ENCODE data around the gene RPP25L.

- TF ChIP-seq TCF12 (IDR thresholded peaks at IDR 0.05): no peak
- no peak for TF ChIP-seq REST (IDR thresholded peaks at IDR 0.05; ENCODE audit: low read depth, low read length)
- no peak for TF ChIP-seq SMC3 (IDR thresholded peaks at IDR 0.05; ENCODE audit: low read depth, low read length)
- TF ChIP-seq USF2 (IDR thresholded peaks at IDR 0.05; ENCODE audit: borderline replicate concordance, low read depth, low read length): no peak
- TF ChIP-seq RFX5 (IDR thresholded peaks at IDR 0.05; ENCODE audit: low read length): no peak
Measured at GRCh38 chr9:34575241-34575640, 36.7 kb downstream of the RPP25L start.
